GM12864 (cell line): Measurements from ENCODE around the gene RAB30.

Experiments
- DNase-seq: peaks from one replicate; pipeline ENCODE4 v3.0.0-alpha.2; 2011; ENCODE audit warnings: low read depth
- H3K4me3 ChIP-seq: 2 replicates; pipeline ENCODE4 v1.5.1; 2011; ENCODE audit warnings: mild to moderate bottlenecking, low read depth, low read length, control low read depth
- TF ChIP-seq, protein P1 (sequence below): IDR thresholded peaks from 2 replicates; pipeline ENCODE4 v1.5.1; 2011; ENCODE audit warnings: low read depth, mild to moderate bottlenecking, moderate library complexity, low read length, control low read depth, inconsistent platforms; ENCODE audit errors: missing control alignments

Gene RAB30

DNA sequence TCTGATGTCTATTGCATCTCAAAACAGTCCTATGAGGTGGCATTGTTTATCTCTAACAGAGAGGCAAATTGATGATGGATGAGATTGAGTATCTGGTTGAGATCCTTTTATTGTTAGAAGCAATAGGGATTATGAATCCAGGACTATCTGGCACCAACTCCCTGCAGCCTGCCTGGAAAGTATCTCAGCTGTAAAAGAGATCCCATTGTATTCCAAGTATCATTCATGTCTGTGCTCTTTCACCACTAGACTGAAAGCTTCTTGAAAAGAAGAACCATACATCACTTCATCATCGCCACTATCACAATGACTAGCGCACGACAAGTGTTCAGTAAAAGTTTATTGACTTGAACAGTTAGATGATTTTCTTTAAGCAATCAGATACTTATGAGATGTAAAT is 43.3 kb upstream of the RAB30 start:
- no peak overlapping the region for H3K4me3 ChIP-seq
- TF ChIP-seq, protein P1, sequence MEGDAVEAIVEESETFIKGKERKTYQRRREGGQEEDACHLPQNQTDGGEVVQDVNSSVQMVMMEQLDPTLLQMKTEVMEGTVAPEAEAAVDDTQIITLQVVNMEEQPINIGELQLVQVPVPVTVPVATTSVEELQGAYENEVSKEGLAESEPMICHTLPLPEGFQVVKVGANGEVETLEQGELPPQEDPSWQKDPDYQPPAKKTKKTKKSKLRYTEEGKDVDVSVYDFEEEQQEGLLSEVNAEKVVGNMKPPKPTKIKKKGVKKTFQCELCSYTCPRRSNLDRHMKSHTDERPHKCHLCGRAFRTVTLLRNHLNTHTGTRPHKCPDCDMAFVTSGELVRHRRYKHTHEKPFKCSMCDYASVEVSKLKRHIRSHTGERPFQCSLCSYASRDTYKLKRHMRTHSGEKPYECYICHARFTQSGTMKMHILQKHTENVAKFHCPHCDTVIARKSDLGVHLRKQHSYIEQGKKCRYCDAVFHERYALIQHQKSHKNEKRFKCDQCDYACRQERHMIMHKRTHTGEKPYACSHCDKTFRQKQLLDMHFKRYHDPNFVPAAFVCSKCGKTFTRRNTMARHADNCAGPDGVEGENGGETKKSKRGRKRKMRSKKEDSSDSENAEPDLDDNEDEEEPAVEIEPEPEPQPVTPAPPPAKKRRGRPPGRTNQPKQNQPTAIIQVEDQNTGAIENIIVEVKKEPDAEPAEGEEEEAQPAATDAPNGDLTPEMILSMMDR: no peak
- DNase-seq: no peak

DNA sequence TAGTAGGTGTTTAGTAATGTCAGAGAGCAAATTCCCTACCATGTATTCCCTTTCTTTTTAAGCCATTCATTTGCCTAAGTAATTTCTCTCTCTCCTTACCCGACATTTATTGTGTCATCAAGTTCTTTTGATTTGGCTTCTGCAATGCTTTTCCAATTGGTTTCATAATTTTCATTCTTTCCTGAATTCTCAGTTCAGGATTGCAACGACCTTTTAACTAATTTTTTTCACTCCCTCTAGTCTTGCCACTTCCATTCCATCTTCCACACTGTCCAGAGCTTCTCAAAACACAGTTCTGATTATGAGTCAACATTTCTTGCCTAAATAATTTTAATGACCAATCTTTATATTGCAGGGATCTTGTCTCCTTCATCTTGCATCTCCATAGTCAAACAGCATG is 41.2 kb upstream of the RAB30 start:
- TF ChIP-seq, protein P1: no peak
- no peak for DNase-seq
- no peak overlapping the region for H3K4me3 ChIP-seq

DNA sequence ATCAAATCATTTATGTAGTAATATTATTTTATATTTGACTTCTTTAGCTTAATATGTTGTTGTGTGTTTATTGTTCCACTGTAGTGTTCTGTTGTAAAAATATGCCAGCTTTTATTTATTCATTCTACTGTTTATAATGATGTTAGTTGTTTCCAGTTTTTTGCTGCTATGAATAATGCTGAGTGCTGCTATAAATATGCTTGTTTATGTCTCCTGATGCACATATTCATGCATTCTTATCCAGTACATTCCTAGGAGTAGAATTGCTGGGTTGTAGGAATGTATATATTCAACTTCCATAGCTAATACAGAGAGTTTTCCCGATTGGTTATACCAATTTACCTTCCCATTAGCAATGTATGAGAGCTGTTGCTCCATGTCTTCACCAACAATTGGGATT is 33.5 kb upstream of the RAB30 start:
- TF ChIP-seq, protein P1: no peak
- no peak overlapping the region for H3K4me3 ChIP-seq
- no peak for DNase-seq

DNA sequence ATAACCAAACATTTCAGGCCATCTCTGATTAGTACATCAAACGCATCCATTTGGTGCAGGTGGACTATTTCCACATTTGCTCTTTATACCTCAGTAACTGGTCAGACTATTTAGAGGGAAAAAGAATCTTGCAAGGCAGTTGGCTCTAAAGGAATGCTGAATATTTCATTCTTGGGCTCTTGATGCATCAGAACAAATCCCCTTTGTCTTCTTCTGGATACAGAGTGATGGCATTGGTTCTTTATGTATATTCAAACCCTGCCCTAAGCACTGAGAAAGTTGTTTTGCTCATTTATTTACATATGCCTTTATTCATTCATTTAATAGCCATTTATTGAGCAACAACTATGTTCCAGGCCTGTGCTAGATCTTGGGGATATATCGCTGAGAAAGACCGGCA is 31.1 kb upstream of the RAB30 start:
- H3K4me3 ChIP-seq: no peak overlapping the region
- TF ChIP-seq, protein P1: no peak
- no peak for DNase-seq

DNA sequence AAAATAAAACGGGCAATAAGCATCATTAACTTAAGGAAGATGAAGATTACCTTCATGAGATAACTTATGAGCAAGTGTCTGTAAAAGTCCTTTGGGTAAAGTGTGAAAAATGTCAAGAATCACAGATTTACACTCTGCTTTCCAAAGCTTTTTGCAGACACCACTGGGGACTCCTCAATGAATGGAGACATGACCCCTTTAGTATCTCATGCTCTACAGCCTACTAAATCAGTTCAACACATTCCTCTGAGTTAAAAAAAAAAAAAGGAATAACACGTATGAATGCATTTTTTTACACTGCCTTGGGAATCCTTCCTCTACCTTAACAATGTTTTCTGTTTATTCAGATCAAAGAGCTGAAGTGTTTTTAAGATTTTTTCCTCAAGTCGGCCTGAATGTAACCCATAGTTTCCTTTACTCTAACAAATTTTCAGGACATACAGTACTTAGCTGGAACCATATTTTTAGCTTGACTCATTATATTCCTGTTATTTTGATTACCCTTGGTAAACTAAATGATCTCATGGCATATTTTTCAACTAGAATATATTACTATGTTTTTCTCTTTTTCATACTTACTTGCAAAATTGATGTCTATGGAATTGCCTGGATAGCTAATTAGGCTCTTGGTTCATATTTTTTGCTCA is 25.9 kb upstream of the RAB30 start:
- no peak for DNase-seq
- TF ChIP-seq, protein P1: no peak

DNA sequence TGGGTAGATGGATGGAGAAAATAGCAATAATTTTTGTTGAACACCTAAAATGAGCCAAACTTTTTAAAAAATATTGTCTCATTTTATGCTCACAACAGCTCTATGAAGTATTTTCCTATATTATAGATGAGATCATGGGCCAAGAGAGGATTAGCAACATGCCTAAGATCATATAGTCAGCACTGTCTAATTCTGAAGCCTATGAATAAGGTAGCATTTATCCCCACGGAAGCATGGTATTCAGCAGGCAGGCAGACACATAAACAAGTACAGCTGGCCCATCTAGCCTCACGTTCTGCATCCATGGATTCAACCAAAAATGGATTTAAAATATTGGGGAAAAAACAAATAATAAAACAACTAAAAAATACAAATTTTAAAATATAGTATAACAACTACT is 21.9 kb upstream of the RAB30 start:
- DNase-seq: no peak
- TF ChIP-seq, protein P1: no peak
- H3K4me3 ChIP-seq: no peak overlapping the region

More for the DNA sequence above, 25.9 kb upstream of the RAB30 start:
- no peak overlapping the region for H3K4me3 ChIP-seq
